H9 (cell line): ENCODE data around the gene DIS3L2. TPM values are rescaled to one million over a fixed set of nuclear protein-coding genes. Genes with fewer than 3 reads are reported as not detected.

Experiments
- DNase-seq: peaks from one replicate; pipeline ENCODE4 v3.0.0-alpha.2; 2017
- H2AFZ ChIP-seq: one replicate; pipeline ENCODE4 v1.6.1; 2013; ENCODE audit warnings: mild to moderate bottlenecking, low read length, control low read depth, moderate library complexity
- H2AK5ac ChIP-seq: 2 replicates; pipeline ENCODE4 v1.6.1; 2013; ENCODE audit warnings: low read length, control low read depth, mixed read lengths; ENCODE audit not compliant: insufficient read length
- H2BK120ac ChIP-seq: one replicate; pipeline ENCODE4 v1.6.1; 2013; ENCODE audit warnings: low read depth, mild to moderate bottlenecking, low read length, control low read depth, inconsistent platforms; ENCODE audit not compliant: poor library complexity, severe bottlenecking
- H2BK12ac ChIP-seq: 2 replicates; pipeline ENCODE4 v1.6.1; 2013; ENCODE audit warnings: low read length, control low read depth, mixed read lengths, low read depth; ENCODE audit not compliant: insufficient read length
- H2BK15ac ChIP-seq: 2 replicates; pipeline ENCODE4 v1.6.1; 2013; ENCODE audit warnings: low read depth, low read length, control low read depth
- H2BK20ac ChIP-seq: one replicate; pipeline ENCODE4 v1.6.1; 2013; ENCODE audit warnings: low read depth, mild to moderate bottlenecking, low read length, control low read depth, inconsistent platforms; ENCODE audit not compliant: poor library complexity, severe bottlenecking
- H2BK5ac ChIP-seq: 2 replicates; pipeline ENCODE4 v1.6.1; 2013; ENCODE audit warnings: low read length, control low read depth, mixed read lengths; ENCODE audit not compliant: insufficient read length
- H3K14ac ChIP-seq: 2 replicates; pipeline ENCODE4 v1.6.1; 2013; ENCODE audit warnings: low read length, control low read depth; ENCODE audit not compliant: insufficient read depth
- H3K18ac ChIP-seq: 2 replicates; pipeline ENCODE4 v1.6.1; 2013; ENCODE audit warnings: low read depth, mild to moderate bottlenecking, mixed read lengths, low read length, control low read depth; ENCODE audit not compliant: insufficient read length
- H3K23ac ChIP-seq: 2 replicates; pipeline ENCODE4 v1.6.1; 2013; ENCODE audit warnings: low read length, control low read depth, mixed read lengths, low read depth; ENCODE audit not compliant: insufficient read length
- H3K23me2 ChIP-seq: 2 replicates; pipeline ENCODE4 v1.6.1; 2013; ENCODE audit warnings: low read depth, mild to moderate bottlenecking, mixed read lengths, low read length, control low read depth; ENCODE audit not compliant: insufficient read length, poor library complexity, severe bottlenecking
- H3K27ac ChIP-seq: 2 replicates; pipeline ENCODE4 v1.5.1; 2013; ENCODE audit warnings: low read length, control low read depth, mixed read lengths, low read depth; ENCODE audit not compliant: insufficient read length
- H3K27me3 ChIP-seq: 2 replicates; pipeline ENCODE4 v1.6.1; 2013; ENCODE audit warnings: low read length, control low read depth, inconsistent platforms; ENCODE audit not compliant: insufficient read depth
- H3K4ac ChIP-seq: 2 replicates; pipeline ENCODE4 v1.6.1; 2013; ENCODE audit warnings: low read depth, mild to moderate bottlenecking, control low read depth, inconsistent platforms, low read length, moderate library complexity
- H3K4me1 ChIP-seq: 2 replicates; pipeline ENCODE4 v1.6.1; 2013; ENCODE audit warnings: low read length, control low read depth, inconsistent platforms; ENCODE audit not compliant: insufficient read depth
- H3K4me2 ChIP-seq: 2 replicates; pipeline ENCODE4 v1.6.1; 2013; ENCODE audit warnings: low read length, control low read depth, mixed read lengths; ENCODE audit not compliant: insufficient read length, insufficient read depth
- H3K56ac ChIP-seq: 2 replicates; pipeline ENCODE4 v1.6.1; 2013; ENCODE audit warnings: low read depth, mild to moderate bottlenecking, mixed read lengths, low read length, control low read depth; ENCODE audit not compliant: insufficient read length
- H3K79me1 ChIP-seq: 2 replicates; pipeline ENCODE4 v1.6.1; 2013; ENCODE audit warnings: low read depth, mild to moderate bottlenecking, moderate library complexity, low read length, control low read depth, inconsistent platforms; ENCODE audit not compliant: insufficient read depth, poor library complexity, severe bottlenecking
- H3K79me2 ChIP-seq: 2 replicates; pipeline ENCODE4 v1.6.1; 2013; ENCODE audit warnings: low read length, control low read depth, inconsistent platforms; ENCODE audit not compliant: insufficient read depth
- H3K9ac ChIP-seq: 2 replicates; pipeline ENCODE4 v1.6.1; 2013; ENCODE audit warnings: low read length, control low read depth, mixed read lengths; ENCODE audit not compliant: insufficient read length; ENCODE audit errors: extremely low read depth
- H3K9me3 ChIP-seq: one replicate; pipeline ENCODE4 v1.6.1; 2013; ENCODE audit warnings: low read depth, low read length, inconsistent platforms; ENCODE audit not compliant: control insufficient read depth
- H3T11ph ChIP-seq: one replicate; pipeline ENCODE4 v1.6.1; 2013; ENCODE audit warnings: mild to moderate bottlenecking, low read length, control low read depth, inconsistent platforms
- H4K20me1 ChIP-seq: one replicate; pipeline ENCODE4 v1.6.1; 2013; ENCODE audit not compliant: control insufficient read depth, insufficient read length, insufficient read depth
- H4K5ac ChIP-seq: 2 replicates; pipeline ENCODE4 v1.6.1; 2013; ENCODE audit warnings: low read depth, mild to moderate bottlenecking, mixed read lengths, low read length, control low read depth; ENCODE audit not compliant: insufficient read length
- H4K8ac ChIP-seq: replicated peaks from 2 replicates; pipeline ENCODE4 v1.6.1; 2013; ENCODE audit warnings: low read length, control low read depth, mixed read lengths, low read depth; ENCODE audit not compliant: insufficient read length
- H4K91ac ChIP-seq: 2 replicates; pipeline ENCODE4 v1.6.1; 2013; ENCODE audit warnings: low read depth, mild to moderate bottlenecking, moderate library complexity, mixed read lengths, low read length, control low read depth; ENCODE audit not compliant: insufficient read length
- H3K27ac Mint-ChIP-seq, 3 experiments: 2 replicates in 2 of 3; 3 replicates in 1 of 3; pipeline ENCODE4 v1.8.0; 2020 to 2021; ENCODE audit warnings: mixed read lengths in 3 of 3, mild to moderate bottlenecking in 1 of 3, moderate library complexity in 1 of 3
- H3K27me3 Mint-ChIP-seq: 2 replicates; pipeline ENCODE4 v1.8.0; 2021; ENCODE audit warnings: low read depth, mild to moderate bottlenecking, moderate library complexity, mixed read lengths
- H3K36me3 Mint-ChIP-seq, 3 experiments: 2 replicates in 2 of 3; 3 replicates in 1 of 3; pipeline ENCODE4 v1.8.0; 2020 to 2021; ENCODE audit warnings: low read depth in 3 of 3, mixed read lengths in 3 of 3; ENCODE audit not compliant: insufficient read depth in 1 of 3
- H3K4me1 Mint-ChIP-seq, 2 experiments: 2 replicates each; pipeline ENCODE4 v1.8.0; 2020; ENCODE audit warnings: mixed read lengths in 2 of 2
- H3K4me3 Mint-ChIP-seq, 2 experiments: 2 replicates in 1 of 2; 3 replicates in 1 of 2; pipeline ENCODE4 v1.8.0; 2020 to 2021; ENCODE audit warnings: mild to moderate bottlenecking in 2 of 2, mixed read lengths in 2 of 2, moderate library complexity in 1 of 2
- H3K9me3 Mint-ChIP-seq, 2 experiments: 2 replicates in 1 of 2; 3 replicates in 1 of 2; pipeline ENCODE4 v1.8.0; 2020; ENCODE audit warnings: mild to moderate bottlenecking in 2 of 2, mixed read lengths in 2 of 2, moderate library complexity in 1 of 2
- WGBS: extraction: QIAGEN DNeasy Blood & Tissue Kit; methylation state at CpG from one replicate; pipeline ENCODE4 v1.1.7; 2013; ENCODE audit warnings: missing lambda C conversion rate, low lambda C conversion rate, mixed read lengths; ENCODE audit not compliant: insufficient read length; ENCODE audit errors: extremely low coverage; 5-methylcytosine and 5-hydroxymethylcytosine counted together
- total RNA-seq: library from RNA; stranded (reverse); gene quantifications from 2 replicates; pipeline ENCODE4 v1.2.1, GENCODE V29; 2021
- TF ChIP-seq, protein P1 (sequence below): fragments of 200-600 bp; sonication (generic); conservative IDR thresholded peaks from 3 replicates; pipeline ENCODE4 v1.8.0; 2021; ENCODE audit warnings: antibody characterized with exemption, mild to moderate bottlenecking

DIS3L2 gene
- total RNA-seq, 1 experiment from 2014 or later = 28.1 TPM

- Histone ChIP-seq H4K8ac (no peak overlapping the region), H2BK12ac (no peak overlapping the region), H3T11ph (no peak overlapping the region), H3K9ac (no peak overlapping the region), H3K23me2 (no peaks in the 10 kb centered on the region), H4K5ac (no peak overlapping the region), H4K91ac (no peak overlapping the region), H3K9me3 (no peaks in the 10 kb centered on the region), H3K79me1 (no peaks in the 10 kb centered on the region), H3K27me3 (no peaks in the 10 kb centered on the region), H3K23ac (no peak overlapping the region), H3K27ac (no peak overlapping the region), H2AFZ (no peak overlapping the region), H3K56ac (no peak overlapping the region), H3K14ac (no peak overlapping the region), H3K79me2 (no peaks in the 10 kb centered on the region; the same call in 1 of the 2 replicates), H4K20me1 (no peaks in the 10 kb centered on the region), H2AK5ac (no peak overlapping the region), H2BK20ac (no peak overlapping the region), H3K4me2 (no peak overlapping the region), H2BK15ac (no peak overlapping the region), H3K18ac (no peak overlapping the region), H3K4ac (no peak overlapping the region), H3K4me1 (no peaks in the 10 kb centered on the region), H2BK120ac (no peak overlapping the region), H2BK5ac (no peak overlapping the region)
- no CpG with 5 or more reads among the region's 2 CpGs for WGBS
- TF ChIP-seq, protein P1, sequence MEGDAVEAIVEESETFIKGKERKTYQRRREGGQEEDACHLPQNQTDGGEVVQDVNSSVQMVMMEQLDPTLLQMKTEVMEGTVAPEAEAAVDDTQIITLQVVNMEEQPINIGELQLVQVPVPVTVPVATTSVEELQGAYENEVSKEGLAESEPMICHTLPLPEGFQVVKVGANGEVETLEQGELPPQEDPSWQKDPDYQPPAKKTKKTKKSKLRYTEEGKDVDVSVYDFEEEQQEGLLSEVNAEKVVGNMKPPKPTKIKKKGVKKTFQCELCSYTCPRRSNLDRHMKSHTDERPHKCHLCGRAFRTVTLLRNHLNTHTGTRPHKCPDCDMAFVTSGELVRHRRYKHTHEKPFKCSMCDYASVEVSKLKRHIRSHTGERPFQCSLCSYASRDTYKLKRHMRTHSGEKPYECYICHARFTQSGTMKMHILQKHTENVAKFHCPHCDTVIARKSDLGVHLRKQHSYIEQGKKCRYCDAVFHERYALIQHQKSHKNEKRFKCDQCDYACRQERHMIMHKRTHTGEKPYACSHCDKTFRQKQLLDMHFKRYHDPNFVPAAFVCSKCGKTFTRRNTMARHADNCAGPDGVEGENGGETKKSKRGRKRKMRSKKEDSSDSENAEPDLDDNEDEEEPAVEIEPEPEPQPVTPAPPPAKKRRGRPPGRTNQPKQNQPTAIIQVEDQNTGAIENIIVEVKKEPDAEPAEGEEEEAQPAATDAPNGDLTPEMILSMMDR = no peak
- Mint-ChIP-seq H3K36me3 (no peaks in the 10 kb centered on the region), H3K27me3 (no peaks in the 10 kb centered on the region), H3K27ac (no peak overlapping the region), H3K4me1 (peaks cover 6% of the 10 kb centered on the region in 2 experiments; a peak in 1 of 4 replicates), H3K4me3 (no peak overlapping the region), H3K9me3 (no peaks in the 10 kb centered on the region)
- DNase-seq = no peak
Measured at GRCh38 chr2:231977430-231977829, 15.9 kb downstream of the DIS3L2 start.
